ENCODE data around the gene LSM4.

The LSM4 gene

GRCh38 chr19:18322318-18322758 is 538 bp downstream of the LSM4 start:
- no peaks in the 10 kb centered on the region for H3K9me2 ChIP-seq (replicated peaks; ENCODE audit: low read depth, low read length)
- H3K4me2 ChIP-seq (ENCODE audit: low read depth, low read length, poor library complexity, severe bottlenecking) = peak overlapping the region; percentile 99
- H3F3A ChIP-seq (ENCODE audit: low read depth) = peaks cover 15% of the 10 kb centered on the region
- peaks cover 3% of the 10 kb centered on the region for H4K20me1 ChIP-seq (ENCODE audit: insufficient read depth, low read length, poor library complexity, severe bottlenecking)
- peaks cover 59% of the 10 kb centered on the region for H3K4me1 ChIP-seq (ENCODE audit: insufficient read depth, low read length, poor library complexity, severe bottlenecking)
- H3K9me3 ChIP-seq (ENCODE audit: insufficient read depth, low read depth, low read length) = no peaks in the 10 kb centered on the region
- H3K9ac ChIP-seq (ENCODE audit: low read depth, low read length, poor library complexity, severe bottlenecking) = peak overlapping the region; percentile 100
- H2AFZ ChIP-seq (ENCODE audit: low read length) = peak overlapping the region; percentile 53; the same call in 1 of the 2 replicates
- peaks cover 43% of the 10 kb centered on the region for H3K79me2 ChIP-seq (ENCODE audit: insufficient read depth, low read length)
- TF ChIP-seq EZH2phosphoT487 (IDR thresholded peaks at IDR 0.05; ENCODE audit: borderline replicate concordance) = no peak
- TF ChIP-seq, protein P1, sequence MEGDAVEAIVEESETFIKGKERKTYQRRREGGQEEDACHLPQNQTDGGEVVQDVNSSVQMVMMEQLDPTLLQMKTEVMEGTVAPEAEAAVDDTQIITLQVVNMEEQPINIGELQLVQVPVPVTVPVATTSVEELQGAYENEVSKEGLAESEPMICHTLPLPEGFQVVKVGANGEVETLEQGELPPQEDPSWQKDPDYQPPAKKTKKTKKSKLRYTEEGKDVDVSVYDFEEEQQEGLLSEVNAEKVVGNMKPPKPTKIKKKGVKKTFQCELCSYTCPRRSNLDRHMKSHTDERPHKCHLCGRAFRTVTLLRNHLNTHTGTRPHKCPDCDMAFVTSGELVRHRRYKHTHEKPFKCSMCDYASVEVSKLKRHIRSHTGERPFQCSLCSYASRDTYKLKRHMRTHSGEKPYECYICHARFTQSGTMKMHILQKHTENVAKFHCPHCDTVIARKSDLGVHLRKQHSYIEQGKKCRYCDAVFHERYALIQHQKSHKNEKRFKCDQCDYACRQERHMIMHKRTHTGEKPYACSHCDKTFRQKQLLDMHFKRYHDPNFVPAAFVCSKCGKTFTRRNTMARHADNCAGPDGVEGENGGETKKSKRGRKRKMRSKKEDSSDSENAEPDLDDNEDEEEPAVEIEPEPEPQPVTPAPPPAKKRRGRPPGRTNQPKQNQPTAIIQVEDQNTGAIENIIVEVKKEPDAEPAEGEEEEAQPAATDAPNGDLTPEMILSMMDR (conservative IDR thresholded peaks at IDR 0.05; ENCODE audit: low read length) = peak; percentile 53
- H3K27me3 ChIP-seq (ENCODE audit: insufficient read depth, low read length, poor library complexity, severe bottlenecking) = no peaks in the 10 kb centered on the region
- H3K36me3 ChIP-seq (ENCODE audit: insufficient read depth, low read length) = no peaks in the 10 kb centered on the region
- H3K4me3 ChIP-seq (ENCODE audit: low read length, poor library complexity, severe bottlenecking) = peak overlapping the region; percentile 89

GRCh38 chr19:18321734-18322102 is 1.2 kb downstream of the LSM4 start:
- Histone ChIP-seq H3K9me3 (ENCODE audit: insufficient read depth, low read depth, low read length) (no peaks in the 10 kb centered on the region), H3K4me1 (ENCODE audit: insufficient read depth, low read length, poor library complexity, severe bottlenecking) (peaks cover 60% of the 10 kb centered on the region), H3F3A (ENCODE audit: low read depth) (peaks cover 15% of the 10 kb centered on the region), H3K9me2 (replicated peaks; ENCODE audit: low read depth, low read length) (no peaks in the 10 kb centered on the region), H3K4me2 (ENCODE audit: low read depth, low read length, poor library complexity, severe bottlenecking) (peak overlapping the region; percentile 99), H2AFZ (ENCODE audit: low read length) (no peak overlapping the region), H3K4me3 (ENCODE audit: low read length, poor library complexity, severe bottlenecking) (peak overlapping the region; percentile 89), H3K9ac (ENCODE audit: low read depth, low read length, poor library complexity, severe bottlenecking) (peak overlapping the region; percentile 100), H3K36me3 (ENCODE audit: insufficient read depth, low read length) (no peaks in the 10 kb centered on the region), H4K20me1 (ENCODE audit: insufficient read depth, low read length, poor library complexity, severe bottlenecking) (peaks cover 3% of the 10 kb centered on the region), H3K79me2 (ENCODE audit: insufficient read depth, low read length) (peaks cover 47% of the 10 kb centered on the region), H3K27me3 (ENCODE audit: insufficient read depth, low read length, poor library complexity, severe bottlenecking) (no peaks in the 10 kb centered on the region)
- TF ChIP-seq EZH2phosphoT487 (IDR thresholded peaks at IDR 0.05; ENCODE audit: borderline replicate concordance) = no peak
- TF ChIP-seq, protein P1 (conservative IDR thresholded peaks at IDR 0.05; ENCODE audit: low read length) = no peak

DNA sequence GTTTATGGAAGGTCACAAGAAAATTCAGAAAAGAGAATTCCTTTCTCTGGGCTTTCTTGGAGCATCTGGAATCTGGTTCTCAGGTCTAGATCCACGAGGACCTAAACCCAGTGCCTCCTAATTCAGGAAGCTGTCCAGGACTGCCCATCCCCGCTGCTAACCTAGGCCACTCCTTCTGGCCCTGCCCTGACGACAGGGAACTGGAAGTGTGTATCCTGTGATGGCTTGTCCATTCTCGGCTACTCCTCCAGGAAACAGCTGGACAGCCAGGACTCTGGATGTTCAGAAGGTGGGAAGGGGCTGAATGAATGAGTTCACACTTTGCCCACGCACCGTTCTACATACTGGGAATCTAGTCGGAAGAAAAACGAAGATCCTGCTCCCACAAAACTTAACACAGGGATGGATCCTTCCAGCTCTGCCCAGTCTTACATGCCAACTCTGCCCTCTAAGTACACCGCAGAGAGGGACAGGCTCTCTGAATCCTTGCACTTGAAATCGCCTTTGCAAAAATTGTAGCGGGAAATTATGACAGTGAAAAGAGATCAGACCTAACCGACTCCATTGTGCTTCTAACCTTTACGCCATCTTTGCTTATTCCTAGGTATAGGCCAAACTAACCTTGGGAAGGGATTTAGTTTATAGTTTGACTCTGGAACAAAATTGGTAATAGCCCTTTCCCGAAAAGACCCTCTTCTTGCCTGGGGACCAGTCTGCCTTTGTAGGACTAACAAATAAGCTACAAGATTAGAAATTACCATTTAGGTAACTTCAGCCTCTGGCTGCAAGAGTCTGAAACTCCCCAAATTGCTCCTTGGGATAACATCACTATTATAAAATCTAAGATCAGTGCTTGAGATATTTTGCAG is 1.8 kb downstream of the LSM4 start:
- peaks cover 53% of the 10 kb centered on the region for H3K79me2 ChIP-seq (ENCODE audit: insufficient read depth, low read length)
- no peaks in the 10 kb centered on the region for H3K9me2 ChIP-seq (replicated peaks; ENCODE audit: low read depth, low read length)
- H3F3A ChIP-seq (ENCODE audit: low read depth) = peaks cover 15% of the 10 kb centered on the region
- no peaks in the 10 kb centered on the region for H3K9me3 ChIP-seq (ENCODE audit: insufficient read depth, low read depth, low read length)
- H4K20me1 ChIP-seq (ENCODE audit: insufficient read depth, low read length, poor library complexity, severe bottlenecking) = peaks cover 3% of the 10 kb centered on the region
- no peak overlapping the region for H2AFZ ChIP-seq (ENCODE audit: low read length)
- H3K9ac ChIP-seq (ENCODE audit: low read depth, low read length, poor library complexity, severe bottlenecking) = peak overlapping the region; percentile 100
- H3K4me2 ChIP-seq (ENCODE audit: low read depth, low read length, poor library complexity, severe bottlenecking) = peak overlapping the region; percentile 99
- H3K27me3 ChIP-seq (ENCODE audit: insufficient read depth, low read length, poor library complexity, severe bottlenecking) = no peaks in the 10 kb centered on the region
- TF ChIP-seq, protein P1 (conservative IDR thresholded peaks at IDR 0.05; ENCODE audit: low read length) = no peak
- no peak for TF ChIP-seq EZH2phosphoT487 (IDR thresholded peaks at IDR 0.05; ENCODE audit: borderline replicate concordance)
- no peaks in the 10 kb centered on the region for H3K36me3 ChIP-seq (ENCODE audit: insufficient read depth, low read length)
- H3K4me3 ChIP-seq (ENCODE audit: low read length, poor library complexity, severe bottlenecking) = peak overlapping the region; percentile 89
- peaks cover 66% of the 10 kb centered on the region for H3K4me1 ChIP-seq (ENCODE audit: insufficient read depth, low read length, poor library complexity, severe bottlenecking)

Data from Loucy (cell line).